GM12878 (cell line): ENCODE results near the gene CELF2.

Experiments used
- EZH2 ChIP-seq: IDR thresholded peaks from 2 replicates; pipeline ENCODE4 v1.6.1; 2012; ENCODE audit warnings: low read depth, mild to moderate bottlenecking, control low read depth, inconsistent platforms, low read length, borderline replicate concordance; ENCODE audit not compliant: control insufficient read depth
- SIN3A ChIP-seq: IDR thresholded peaks from 2 replicates; pipeline ENCODE4 v1.6.1; 2012; ENCODE audit warnings: low read depth, low read length, improper control_type of control experiment

GRCh38 chr10:11317936-11318670 is 300.4 kb downstream of the CELF2 start:
- TF ChIP-seq SIN3A = no peak
- no peak for TF ChIP-seq EZH2
